Measurements from ENCODE around the gene CFAP46. TPM values are rescaled to one million over a fixed set of nuclear protein-coding genes. Genes with fewer than 3 reads are reported as not detected.

Gene CFAP46
- total RNA-seq, 1 donor from 2014 or later, result 0.20 TPM

DNA sequence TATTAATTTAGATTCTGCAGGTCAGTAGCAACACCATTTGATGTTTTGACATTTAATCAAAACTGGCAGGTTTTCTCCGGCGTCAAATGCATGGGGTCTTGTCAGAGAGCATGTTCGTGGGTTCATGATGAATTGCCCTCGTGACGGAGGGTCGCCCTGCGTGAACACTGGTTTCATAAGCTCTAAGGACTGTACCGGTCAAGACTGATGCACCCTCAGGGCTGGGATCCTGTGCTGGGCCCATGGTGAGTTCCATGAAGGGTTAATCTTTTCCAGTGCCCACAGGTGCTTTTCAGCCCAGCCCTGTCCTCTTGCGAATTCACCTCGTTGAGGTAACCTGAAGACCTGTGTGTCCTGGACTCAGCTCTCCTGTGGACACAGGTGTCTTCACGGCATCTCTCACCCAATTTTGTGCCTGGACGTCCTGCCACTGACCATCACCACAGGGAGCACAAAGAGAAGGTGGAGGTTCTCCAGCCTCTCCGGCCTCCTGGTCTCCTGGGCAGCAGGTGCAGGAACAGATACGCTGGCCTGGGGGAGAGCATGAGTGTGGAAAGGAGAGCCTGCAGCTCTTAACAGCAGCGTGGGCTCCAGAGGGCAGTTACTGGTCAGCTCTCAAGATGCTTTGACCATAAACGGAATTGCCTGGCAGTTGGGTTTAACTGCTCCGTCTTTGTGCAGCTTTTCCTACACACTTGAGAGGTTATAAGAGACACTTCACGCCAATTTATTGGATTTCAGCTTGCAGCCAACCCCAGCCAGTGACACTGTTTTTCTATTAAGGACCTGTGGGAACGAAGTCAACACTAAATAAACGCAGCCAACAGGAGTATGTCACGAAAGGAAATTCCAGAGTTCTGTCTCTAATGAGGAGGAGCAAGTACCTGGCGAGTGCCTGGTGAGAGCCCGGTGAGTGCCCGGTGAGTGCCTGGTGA lies 37.4 kb upstream of the CFAP46 start:
- DNase-seq (ENCODE audit: low read depth in 2 of 2), result no peak

DNA sequence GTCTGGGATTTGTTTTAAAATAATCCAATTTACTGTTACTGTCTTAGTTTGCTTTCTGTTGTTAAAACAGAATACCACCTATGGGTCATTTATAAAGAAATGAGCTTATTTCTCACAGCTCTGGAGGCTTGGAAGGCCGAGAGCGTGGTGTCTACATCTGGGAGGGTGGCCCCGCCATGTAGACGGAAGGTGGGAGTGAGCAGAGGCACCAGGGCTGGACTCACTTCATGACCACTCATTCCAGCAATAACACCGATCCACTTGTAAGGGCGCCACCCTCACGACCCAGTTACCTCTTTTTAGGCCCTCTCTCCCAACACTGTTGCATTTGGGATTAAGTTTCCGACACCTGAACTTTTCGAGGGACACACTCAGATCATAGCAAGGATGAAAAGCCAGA lies 36.2 kb upstream of the CFAP46 start:
- DNase-seq (ENCODE audit: low read depth in 2 of 2), result no peak

GRCh38 chr10:132977807-132978206 lies 35.4 kb upstream of the CFAP46 start:
- no peak for DNase-seq (ENCODE audit: low read depth in 2 of 2)

- DNase-seq (ENCODE audit: low read depth in 2 of 2), result no peak
Observed at GRCh38 chr10:132977076-132977475, 34.7 kb upstream of the CFAP46 start.

- DNase-seq (ENCODE audit: low read depth in 2 of 2), result no peak
Observed at GRCh38 chr10:132975831-132976682, 33.7 kb upstream of the CFAP46 start.

DNA sequence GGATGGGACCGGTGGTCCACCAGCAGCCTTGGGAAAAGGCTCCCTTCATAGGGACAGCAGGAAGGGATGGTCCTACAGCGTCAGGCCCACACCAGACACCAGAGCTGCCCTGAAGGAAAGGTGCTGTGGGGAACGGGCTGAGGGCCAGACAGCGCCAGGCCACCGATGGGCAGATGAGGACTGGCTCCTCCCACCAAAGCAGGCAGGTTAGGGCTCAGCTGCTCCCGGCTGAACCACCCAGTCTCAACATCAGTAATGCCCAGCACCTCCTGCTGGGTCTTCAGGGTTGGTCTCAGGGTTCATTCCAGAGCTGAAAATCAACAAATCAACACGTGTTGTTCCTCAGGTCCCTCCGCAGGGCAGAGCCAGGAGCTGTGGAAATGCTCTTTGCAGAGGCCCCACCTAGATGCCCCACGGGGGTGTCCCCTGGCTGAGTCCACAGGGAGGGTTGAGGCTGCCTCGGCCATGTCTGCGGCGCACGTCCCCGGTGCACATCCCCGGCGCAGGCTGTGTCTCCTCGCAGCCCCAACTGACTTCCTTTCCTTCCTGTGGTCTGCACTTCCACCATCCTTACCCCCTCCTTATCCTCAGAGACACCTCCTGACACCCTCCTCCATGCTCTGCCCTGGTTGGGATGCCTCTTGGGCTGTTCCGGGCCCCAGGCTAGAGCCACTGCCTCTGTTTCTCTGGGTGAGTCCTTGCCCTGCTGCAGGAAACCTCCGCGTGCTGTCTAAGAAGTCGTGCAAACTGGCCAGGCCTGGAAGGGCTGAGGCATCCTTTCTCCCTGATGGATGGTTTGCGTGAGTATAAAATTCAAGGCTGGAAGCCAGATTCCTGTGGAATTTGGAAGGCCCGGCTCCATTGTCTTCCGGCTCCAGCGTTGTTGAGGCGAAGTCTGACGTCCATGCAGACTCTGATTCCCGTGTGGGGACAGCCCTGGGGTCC lies 32.8 kb upstream of the CFAP46 start:
- DNase-seq (ENCODE audit: low read depth in 2 of 2), result no peak

DNA sequence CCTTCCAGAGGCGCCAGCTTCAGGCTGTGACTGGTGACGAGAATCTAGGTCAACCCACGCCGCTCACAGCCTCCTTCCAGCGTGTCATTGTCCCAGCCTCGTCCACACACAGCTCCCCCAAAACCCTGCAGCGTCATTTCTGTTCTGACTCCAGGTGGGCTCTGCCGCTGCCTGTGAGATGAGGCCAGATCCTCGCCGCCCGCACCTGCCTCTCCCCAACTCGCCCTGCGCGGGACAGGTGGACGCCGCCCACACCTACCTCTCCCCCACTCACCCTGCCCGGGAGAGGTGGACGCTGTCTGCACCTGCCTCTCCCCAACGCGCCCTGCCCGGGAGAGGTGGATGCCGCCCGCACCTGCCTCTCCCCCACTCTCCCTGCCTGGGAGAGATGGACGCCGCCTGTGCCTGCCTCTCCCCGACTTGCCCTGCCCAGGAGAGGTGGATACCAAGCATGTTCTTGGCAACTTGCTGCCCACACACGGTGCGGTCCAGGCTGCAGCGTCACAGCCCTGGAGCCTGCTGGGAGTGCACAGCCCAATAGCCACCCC lies 32.0 kb upstream of the CFAP46 start:
- DNase-seq (ENCODE audit: low read depth in 2 of 2), result no peak

DNA sequence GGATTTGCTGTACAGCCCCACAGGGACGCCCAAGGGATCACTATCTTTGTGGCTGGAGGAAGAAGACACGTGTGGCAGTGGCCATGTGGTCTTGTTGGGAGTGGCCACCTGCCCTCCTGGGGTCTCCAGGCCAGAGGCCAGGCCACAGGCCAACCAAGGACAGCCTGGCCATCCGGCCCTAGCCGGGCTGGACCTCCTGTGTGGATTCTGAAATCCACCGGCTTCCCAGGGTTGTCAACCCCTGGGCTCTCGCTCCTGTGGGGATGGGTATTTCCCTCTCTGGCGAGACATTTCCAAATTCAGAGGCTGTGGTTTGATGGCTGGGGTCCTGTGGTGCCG lies 31.5 kb upstream of the CFAP46 start:
- no peak for DNase-seq (ENCODE audit: low read depth in 2 of 2)

DNA sequence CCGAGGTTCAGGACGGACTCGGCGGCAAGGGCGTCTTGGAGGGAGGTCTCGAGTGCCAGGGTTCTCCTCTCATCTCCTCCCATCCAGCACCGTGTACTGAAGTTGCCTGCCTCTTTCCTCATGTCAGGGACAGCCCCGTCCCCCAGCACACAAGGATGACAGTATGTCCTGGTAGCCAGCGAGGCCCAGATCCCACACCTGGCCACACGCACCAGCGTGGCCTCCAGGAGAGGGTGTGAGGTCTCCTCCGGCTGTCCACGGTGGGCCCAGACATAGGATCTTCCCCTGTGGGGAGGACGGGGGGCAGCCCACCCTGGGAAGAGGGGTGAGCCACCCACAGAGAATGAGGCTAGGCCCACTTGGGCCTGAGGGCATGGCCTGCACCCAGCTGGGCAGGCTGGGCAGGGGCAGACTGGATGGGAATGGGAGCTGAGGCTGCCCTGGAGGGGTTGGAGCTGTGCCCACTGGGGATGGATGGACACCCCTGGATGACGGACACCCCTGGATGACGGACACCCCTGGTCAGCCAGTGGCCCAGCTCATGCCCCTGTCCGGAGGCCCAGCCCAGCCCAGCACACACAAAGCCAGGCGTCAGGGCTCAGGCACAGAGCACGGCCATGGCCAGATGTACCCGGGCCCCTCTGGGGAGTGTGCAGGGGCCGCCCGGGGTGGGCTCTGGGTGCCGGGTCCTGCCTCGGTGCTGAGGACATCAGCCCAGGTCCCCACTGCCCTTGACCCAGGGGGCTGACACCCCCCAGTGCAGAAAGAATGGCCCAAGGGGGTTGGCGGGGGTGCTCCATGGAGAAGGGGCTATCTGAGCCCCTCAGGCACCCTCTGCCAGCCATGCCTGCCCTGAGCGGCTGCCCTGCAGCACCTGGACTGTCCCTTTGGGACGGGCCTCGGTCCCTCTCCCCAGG lies 30.9 kb upstream of the CFAP46 start:
- DNase-seq (ENCODE audit: low read depth in 2 of 2), result no peak

GRCh38 chr10:132972149-132972985 lies 30.0 kb upstream of the CFAP46 start:
- DNase-seq (ENCODE audit: low read depth in 2 of 2), result no peak

DNA sequence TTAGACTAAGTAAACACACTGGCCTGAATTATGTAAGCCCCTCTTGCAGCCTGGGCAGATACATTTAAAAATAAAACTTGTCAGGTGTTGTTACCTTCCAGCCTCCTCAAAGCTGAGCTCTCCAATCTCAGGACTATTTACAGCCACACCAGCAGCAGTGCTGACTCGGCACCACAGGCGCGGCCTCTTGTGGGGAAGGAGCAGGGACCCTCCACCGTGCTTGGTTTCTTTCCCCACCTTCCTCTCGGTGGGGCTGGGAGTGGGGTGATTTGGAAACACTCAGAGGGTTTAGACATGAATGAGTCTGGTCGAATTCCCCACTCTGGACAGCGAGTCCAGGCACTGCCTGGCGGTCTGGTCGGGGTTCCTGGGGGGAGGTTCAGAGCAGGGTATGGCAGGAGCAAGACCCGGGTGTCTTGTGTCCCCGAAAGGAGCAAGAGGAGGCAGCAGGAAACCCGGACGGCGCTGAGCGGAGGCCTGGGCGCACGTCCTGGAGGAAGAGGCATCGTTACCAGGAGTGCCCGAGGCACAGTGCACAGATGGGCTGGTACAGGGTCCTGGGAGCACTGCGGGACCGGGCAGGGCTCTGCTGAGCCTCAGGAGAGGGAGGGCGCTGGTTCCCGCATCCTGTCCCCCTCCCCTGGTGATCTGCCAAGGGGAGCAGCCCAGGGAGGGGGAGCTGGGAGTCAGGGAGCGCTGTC lies 29.2 kb upstream of the CFAP46 start:
- DNase-seq (ENCODE audit: low read depth in 2 of 2), result no peak

DNA sequence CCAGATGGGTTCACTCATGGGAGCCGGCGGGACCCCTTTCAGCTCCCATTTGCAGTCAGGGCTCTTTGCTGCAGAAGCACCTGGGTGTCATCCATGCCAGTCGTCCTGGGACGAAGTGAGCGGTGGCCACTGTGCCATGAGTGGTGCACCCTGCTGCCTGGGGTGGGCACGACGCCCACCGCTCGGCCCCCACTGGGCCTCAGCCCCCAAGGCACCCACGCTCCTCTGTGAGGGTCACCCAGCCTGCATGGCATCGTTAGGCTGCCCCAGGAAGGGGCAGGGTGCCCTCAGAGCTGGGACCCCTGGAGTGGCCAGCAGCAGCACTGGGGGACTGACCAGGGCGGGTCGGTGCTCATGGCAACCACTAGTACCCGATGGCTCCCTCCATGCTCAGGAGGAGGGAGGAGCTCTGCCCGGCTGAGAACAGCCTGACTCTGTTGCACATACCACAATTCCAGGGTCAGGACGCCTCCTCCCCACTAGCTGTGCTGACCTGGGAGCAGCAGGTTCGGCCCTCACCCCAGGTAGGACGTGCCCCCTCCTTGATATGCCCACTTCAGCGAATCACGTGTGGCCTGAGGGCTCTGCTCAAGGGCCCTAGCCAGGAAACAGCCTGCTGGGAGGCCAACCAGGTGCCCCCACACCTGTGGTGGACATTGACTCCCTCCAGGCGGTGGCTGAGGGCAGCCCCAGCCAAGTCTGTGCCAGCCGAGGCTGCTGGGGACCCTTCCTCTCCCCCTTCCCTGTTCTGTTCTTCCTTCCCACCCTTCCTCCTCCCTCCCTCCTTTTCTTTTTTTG lies 28.5 kb upstream of the CFAP46 start:
- no peak for DNase-seq (ENCODE audit: low read depth in 2 of 2)

- DNase-seq (ENCODE audit: low read depth in 2 of 2), result peak in 1 of 2 donors; percentile 66
Observed at GRCh38 chr10:132967540-132967939, 25.2 kb upstream of the CFAP46 start.

GRCh38 chr10:132965411-132966057 lies 23.2 kb upstream of the CFAP46 start:
- peak in 1 of 2 donors; percentile 75 for DNase-seq (ENCODE audit: low read depth in 2 of 2)

DNA sequence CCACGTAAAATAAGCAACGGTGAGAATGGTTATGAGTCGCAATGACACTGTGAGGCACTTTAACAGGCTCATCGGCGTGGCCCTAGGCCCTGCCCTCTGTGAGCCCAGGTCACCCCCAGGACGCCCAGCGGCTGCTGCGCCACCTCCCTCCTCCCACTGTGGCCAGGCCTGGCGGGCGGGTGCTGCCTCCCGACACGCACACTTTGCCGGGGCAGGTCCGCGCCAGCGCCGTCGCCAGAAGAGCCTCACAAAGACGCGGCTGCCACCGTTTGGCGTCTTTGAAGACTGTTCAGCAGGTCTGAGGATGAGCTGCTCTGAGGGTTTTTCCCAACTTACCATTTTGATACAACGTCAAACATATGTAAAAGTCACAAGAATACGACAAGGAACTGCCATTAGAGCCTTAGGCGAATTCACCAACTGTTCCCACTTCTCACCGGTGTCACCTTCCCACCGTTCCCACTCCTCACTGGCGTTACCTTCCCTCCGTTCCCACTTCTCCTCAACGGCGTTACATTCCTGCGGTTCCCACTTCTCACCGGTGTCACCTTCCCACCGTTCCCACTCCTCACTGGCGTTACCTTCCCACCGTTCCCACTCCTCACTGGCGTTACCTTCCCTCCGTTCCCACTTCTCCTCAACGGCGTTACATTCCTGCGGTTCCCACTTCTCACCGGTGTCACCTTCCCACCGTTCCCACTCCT lies 22.5 kb upstream of the CFAP46 start:
- DNase-seq (ENCODE audit: low read depth in 2 of 2), result peak in 1 of 2 donors; percentile 32

DNA sequence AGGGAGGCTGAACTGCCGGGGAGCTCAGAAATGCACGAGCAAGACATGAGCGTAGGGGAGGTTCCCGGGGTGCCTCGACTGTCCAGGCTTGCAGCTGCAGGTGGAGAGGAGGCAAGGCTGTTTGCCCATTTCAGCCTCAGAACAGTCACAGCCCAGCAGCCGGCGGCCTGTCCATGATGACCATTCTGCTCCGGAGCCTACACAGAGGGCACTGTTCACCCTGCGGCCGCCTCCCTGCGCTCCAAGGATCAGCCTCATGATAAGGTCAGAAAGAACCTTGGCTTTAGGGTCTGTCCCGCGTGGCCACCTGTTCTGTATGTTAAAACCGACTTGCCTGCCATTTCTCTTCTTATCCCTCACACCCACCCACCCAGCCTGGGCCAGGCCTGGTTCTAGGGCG lies 21.9 kb upstream of the CFAP46 start:
- no peak for DNase-seq (ENCODE audit: low read depth in 2 of 2)

Data from lung microvascular endothelial cell (primary cell).